MG63 (cell line): ENCODE data around the gene ASB3. TPM values are rescaled to one million over a fixed set of nuclear protein-coding genes. Genes with fewer than 3 reads are reported as not detected.
A peak's percentile ranks its signal among the peaks of the same experiment; 100 is the strongest.
"Not testable (repeated sequence)": the region's sequence is repeated elsewhere in the genome, so short reads cannot be mapped to it uniquely, and the experiment has no call there.

ENCODE experiments used
- DNase-seq: peaks from one replicate; pipeline ENCODE4 v3.0.0-alpha.2; 2020
- H3K27me3 ChIP-seq: fragments of 250-450 bp; sonication (Bioruptor Pico); 2 replicates; pipeline ENCODE4 v1.5.1; 2020; ENCODE audit warnings: mild to moderate bottlenecking, moderate library complexity
- H3K36me3 ChIP-seq: fragments of 250-450 bp; sonication (Bioruptor Pico); 2 replicates; pipeline ENCODE4 v1.5.1; 2020; ENCODE audit warnings: mild to moderate bottlenecking, moderate library complexity
- H3K4me3 ChIP-seq: fragments of 250-450 bp; sonication (Bioruptor Pico); 2 replicates; pipeline ENCODE4 v1.5.1; 2020; ENCODE audit warnings: mild to moderate bottlenecking, moderate library complexity
- H3K9me3 ChIP-seq: fragments of 250-450 bp; sonication (Bioruptor Pico); 2 replicates; pipeline ENCODE4 v1.5.1; 2020; ENCODE audit warnings: mild to moderate bottlenecking, moderate library complexity
- total RNA-seq: library from RNA; depleted of rRNA; stranded (reverse); fragments of >200 nt; shearing (Covaris generic); gene quantifications from 2 replicates; pipeline ENCODE4 v1.2.3, GENCODE V29; 2014; ENCODE audit warnings: low replicate concordance; rRNA removed

The ASB3 gene
- total RNA-seq = 13.3 and 13.8 TPM in 2 replicates

GRCh38 chr2:53786705-53787613, at the start of gene ASB3, which contains the start of gene ERLEC1:
TSS of gene ASB3 (minus strand) at chr2:53786953. CDS start at chr2:53765572, 21,381 bp downstream.
TSS of gene ERLEC1 (plus strand) at chr2:53787044. CDS start at chr2:53787211, 167 bp downstream.
- peak; percentile 87 for DNase-seq
- Histone ChIP-seq H3K9me3 (no peaks in the 10 kb centered on the region), H3K36me3 (no peaks in the 10 kb centered on the region; the same call in 1 of the 2 replicates), H3K4me3 (peak within 1 kb of the TSS; percentile 89), H3K27me3 (no peaks in the 10 kb centered on the region)

- not testable (repeated sequence) for H3K36me3 ChIP-seq, H3K4me3 ChIP-seq, DNase-seq, H3K27me3 ChIP-seq, H3K9me3 ChIP-seq
Observed at GRCh38 chr2:53829980-53830290, 43.2 kb upstream of the ASB3 start.

- DNase-seq = no peak
- H3K27me3 ChIP-seq = no peaks in the 10 kb centered on the region
- no peak overlapping the region for H3K4me3 ChIP-seq
- H3K36me3 ChIP-seq = no peaks in the 10 kb centered on the region
- no peaks in the 10 kb centered on the region for H3K9me3 ChIP-seq
Observed at GRCh38 chr2:53829273-53829979, 42.7 kb upstream of the ASB3 start.

DNA sequence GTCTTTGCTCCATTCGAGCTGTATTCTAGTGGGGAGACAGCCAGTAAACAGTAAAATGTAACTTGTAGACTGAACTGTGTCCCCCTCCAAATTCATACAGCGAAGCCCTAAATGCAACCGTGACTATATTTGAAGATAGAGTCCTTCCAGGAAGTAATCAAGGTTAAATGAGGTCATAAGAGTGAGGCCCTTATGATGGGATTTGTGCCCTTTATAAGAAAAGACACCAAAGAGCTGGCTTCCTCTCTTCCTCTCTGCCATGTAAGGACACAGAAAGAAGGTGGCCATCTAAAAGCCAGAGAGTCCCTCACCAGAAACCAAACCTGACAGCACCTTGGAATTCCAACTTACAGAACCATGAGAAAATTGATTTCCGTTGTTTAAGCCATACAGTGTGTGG, 41.6 kb upstream of the ASB3 start:
- Histone ChIP-seq H3K27me3 (no peaks in the 10 kb centered on the region), H3K4me3 (no peak overlapping the region), H3K9me3 (no peaks in the 10 kb centered on the region), H3K36me3 (no peaks in the 10 kb centered on the region)
- no peak for DNase-seq

- Histone ChIP-seq H3K27me3 (no peaks in the 10 kb centered on the region), H3K9me3 (no peaks in the 10 kb centered on the region), H3K36me3 (no peaks in the 10 kb centered on the region), H3K4me3 (no peak overlapping the region)
- no peak for DNase-seq
Observed at GRCh38 chr2:53827398-53828175, 40.8 kb upstream of the ASB3 start.

DNA sequence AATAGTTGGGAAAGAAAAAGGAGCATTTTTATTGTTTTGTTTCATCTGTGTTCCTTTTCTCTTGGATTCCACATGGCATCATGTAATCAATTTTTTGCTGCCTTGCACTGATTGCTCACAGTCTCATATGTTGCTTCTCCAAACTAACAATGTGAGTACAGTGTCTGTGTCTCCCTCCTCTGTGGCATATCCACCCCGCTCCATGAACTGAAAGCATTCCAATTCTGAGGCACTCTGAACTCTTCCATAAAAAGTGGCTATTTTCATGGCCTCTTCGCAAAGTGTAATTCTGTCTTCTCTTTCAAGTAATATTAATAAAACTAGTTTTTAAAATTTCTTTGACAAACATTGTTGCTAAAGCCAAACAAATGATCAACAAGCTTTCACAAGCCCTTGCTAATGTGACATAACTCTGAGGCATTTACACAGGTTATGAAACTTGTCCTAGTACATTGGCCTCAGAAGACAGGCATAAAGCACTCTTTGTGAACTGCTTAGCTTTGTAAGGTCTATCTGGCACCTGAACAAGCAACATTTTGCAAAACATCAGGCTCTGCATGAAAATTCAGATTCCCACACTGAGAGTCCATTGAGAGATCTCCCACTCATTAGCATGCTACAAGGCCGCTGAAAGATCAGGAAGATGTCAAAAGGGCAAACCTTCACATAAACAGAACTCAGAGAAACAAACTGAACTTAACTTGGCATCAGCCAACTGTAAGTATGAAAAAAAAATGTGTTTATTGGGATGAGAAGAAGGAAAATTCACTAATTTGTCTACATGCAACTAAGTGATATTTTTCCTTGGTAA, 40.0 kb upstream of the ASB3 start:
- H3K27me3 ChIP-seq = no peaks in the 10 kb centered on the region
- H3K4me3 ChIP-seq = no peak overlapping the region
- no peaks in the 10 kb centered on the region for H3K9me3 ChIP-seq
- DNase-seq = no peak
- H3K36me3 ChIP-seq = no peaks in the 10 kb centered on the region

DNA sequence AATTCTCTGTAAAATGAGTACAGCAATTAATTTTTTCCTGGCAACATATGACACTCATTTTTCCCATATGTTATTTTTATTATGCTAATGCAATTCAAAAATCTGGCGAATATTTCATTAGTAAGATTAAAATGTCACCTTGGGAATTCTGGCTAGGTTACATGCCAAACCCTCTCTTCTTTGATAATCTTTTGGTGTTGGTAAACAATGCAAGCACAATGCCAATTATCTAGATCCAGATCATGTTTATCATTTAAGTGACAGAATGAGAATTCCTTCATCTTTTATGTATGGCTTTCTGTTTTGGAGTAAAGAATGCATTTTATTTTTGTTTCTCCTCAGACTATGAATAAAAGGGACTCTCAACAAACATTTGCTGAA, 39.3 kb upstream of the ASB3 start:
- Histone ChIP-seq H3K4me3 (no peak overlapping the region), H3K27me3 (no peaks in the 10 kb centered on the region), H3K36me3 (no peaks in the 10 kb centered on the region), H3K9me3 (no peaks in the 10 kb centered on the region)
- DNase-seq = no peak

GRCh38 chr2:53823639-53824038, 36.9 kb upstream of the ASB3 start:
- not testable (repeated sequence) for DNase-seq, H3K9me3 ChIP-seq, H3K36me3 ChIP-seq, H3K27me3 ChIP-seq, H3K4me3 ChIP-seq

DNA sequence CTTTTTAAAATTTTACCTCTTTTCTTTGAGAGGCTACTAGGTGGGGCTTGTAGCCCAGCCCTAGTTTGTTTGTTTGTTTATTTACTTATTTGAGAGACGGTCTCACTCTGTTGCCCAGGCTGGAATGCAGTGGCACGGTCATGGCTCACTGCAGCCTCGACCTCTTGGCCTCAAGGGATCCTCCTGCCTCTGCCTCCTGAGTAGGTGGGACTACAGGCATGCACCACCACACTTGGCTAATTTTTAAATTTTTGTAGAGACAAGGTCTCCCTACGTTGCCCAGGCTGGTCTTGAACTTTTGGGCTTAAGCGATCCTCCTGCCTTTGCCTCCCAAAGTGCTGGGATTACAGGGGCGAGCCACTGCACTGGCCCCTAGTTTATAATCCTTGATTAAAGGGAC, 35.1 kb upstream of the ASB3 start:
- Histone ChIP-seq H3K4me3 (no peak overlapping the region), H3K36me3 (peaks cover 18% of the 10 kb centered on the region), H3K9me3 (no peaks in the 10 kb centered on the region), H3K27me3 (no peaks in the 10 kb centered on the region)
- no peak for DNase-seq

DNA sequence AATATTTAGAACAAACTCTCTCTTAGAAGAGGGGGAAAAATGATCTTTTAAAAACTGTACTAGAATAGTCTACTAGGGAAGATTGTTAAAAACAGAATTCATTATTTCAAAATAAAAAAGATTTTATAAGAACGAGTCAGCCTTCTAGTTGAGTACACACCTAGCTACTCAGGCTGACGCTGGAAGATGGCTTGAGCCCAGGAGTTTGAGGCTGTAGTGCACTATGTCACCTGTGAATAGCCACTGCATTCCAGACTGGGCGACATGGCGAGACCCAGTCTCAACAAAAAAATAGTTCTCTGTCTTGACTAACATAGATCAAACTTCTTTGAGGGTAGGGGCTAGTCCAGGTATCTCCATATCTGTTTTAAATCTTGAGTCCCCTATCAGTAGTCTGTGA, 34.0 kb upstream of the ASB3 start:
- Histone ChIP-seq H3K36me3 (peaks cover 19% of the 10 kb centered on the region), H3K27me3 (no peaks in the 10 kb centered on the region), H3K9me3 (no peaks in the 10 kb centered on the region), H3K4me3 (no peak overlapping the region)
- no peak for DNase-seq

GRCh38 chr2:53820048-53820447, 33.3 kb upstream of the ASB3 start:
- Histone ChIP-seq H3K36me3 (peaks cover 23% of the 10 kb centered on the region), H3K4me3 (no peak overlapping the region), H3K27me3 (no peaks in the 10 kb centered on the region), H3K9me3 (no peaks in the 10 kb centered on the region)
- DNase-seq = no peak

DNA sequence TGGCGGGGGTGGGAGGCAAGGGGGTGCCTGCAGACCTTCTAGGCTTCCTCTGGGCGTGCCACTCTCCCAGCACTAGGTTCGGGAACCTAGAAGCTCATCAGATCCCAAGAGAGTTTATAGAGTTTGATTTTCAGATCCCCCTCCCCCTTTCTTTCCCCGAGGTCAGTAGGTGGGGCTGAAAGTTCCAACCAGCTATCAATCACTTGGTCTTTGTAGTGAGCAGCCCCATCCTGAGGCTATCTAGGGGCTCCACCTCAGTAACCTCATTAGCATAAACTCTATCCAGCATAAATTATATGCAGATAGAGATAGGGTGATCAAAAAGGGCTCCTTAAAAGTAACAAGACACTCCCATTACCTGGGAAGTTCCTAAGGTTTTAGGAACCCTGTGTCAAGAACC, 32.9 kb upstream of the ASB3 start:
- no peaks in the 10 kb centered on the region for H3K9me3 ChIP-seq
- peaks cover 23% of the 10 kb centered on the region for H3K36me3 ChIP-seq
- H3K4me3 ChIP-seq = no peak overlapping the region
- no peaks in the 10 kb centered on the region for H3K27me3 ChIP-seq
- no peak for DNase-seq

GRCh38 chr2:53818854-53819435, 32.2 kb upstream of the ASB3 start:
- Histone ChIP-seq H3K9me3 (no peaks in the 10 kb centered on the region), H3K36me3 (peaks cover 23% of the 10 kb centered on the region), H3K4me3 (no peak overlapping the region), H3K27me3 (no peaks in the 10 kb centered on the region)
- no peak for DNase-seq

DNA sequence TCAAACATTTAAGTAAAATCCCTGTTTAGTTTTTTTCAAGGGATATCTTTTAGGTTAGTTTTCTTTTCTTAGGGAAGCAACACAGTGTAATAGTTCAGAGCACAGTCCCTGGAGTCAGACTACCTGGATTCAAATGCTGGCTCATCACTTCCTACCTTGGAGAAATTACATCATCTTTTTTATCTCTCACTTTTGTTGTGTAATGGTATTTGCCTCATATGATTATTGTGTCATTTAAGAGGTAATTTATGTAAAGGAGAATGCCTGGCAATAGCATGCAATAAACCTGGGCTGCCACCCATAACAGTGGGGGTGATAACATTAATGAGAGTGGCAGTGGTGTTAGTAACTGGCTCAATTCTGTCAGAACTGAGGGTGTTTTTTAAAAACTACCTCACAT, 26.4 kb upstream of the ASB3 start:
- H3K4me3 ChIP-seq = no peak overlapping the region
- DNase-seq = no peak
- H3K9me3 ChIP-seq = no peaks in the 10 kb centered on the region
- no peaks in the 10 kb centered on the region for H3K27me3 ChIP-seq
- H3K36me3 ChIP-seq = peaks cover 41% of the 10 kb centered on the region

- no peaks in the 10 kb centered on the region for H3K27me3 ChIP-seq
- no peak overlapping the region for H3K4me3 ChIP-seq
- DNase-seq = no peak
- H3K36me3 ChIP-seq = peaks cover 38% of the 10 kb centered on the region
- no peaks in the 10 kb centered on the region for H3K9me3 ChIP-seq
Observed at GRCh38 chr2:53811601-53812000, 24.8 kb upstream of the ASB3 start.

DNA sequence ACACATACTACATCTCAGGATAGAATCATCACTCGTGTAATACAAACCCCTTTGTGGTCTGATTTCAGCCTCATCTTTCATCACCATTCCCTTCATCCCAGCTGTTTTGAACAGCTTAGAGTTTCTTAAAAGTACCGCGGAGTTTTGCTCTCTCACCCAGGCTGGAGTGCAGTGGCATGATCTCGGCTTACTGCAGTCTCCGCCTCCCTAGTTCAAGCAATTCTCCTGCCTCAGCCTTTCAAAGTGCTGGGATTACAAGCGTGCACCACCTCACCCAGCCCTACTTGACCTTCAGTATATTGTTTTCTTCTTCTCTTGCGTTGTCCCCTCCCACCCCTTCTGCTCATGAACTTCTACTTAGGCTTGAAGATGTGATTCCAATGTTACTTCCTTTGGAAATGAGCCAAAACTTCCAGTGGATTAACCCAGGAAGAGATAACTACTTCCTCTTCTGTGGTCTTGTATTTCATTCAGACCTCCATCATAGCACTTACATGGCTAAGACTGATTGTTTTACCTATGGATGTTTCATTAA, 15.9 kb upstream of the ASB3 start:
- H3K36me3 ChIP-seq = peaks cover 24% of the 10 kb centered on the region
- no peaks in the 10 kb centered on the region for H3K9me3 ChIP-seq
- H3K27me3 ChIP-seq = no peaks in the 10 kb centered on the region
- DNase-seq = no peak
- no peak overlapping the region for H3K4me3 ChIP-seq
